Transverse colon (tissue), 4 donors: ENCODE data around the gene PUM1.

ENCODE experiments used
- POLR2AphosphoS5 ChIP-seq, 3 donors: sonication (generic); formaldehyde crosslinking; IDR thresholded peaks; one replicate each; pipeline ENCODE4 v1.6.1; 2016; ENCODE audit warnings: antibody characterized with exemption in 3 of 3
- TF ChIP-seq, protein P1 (sequence below), 5 experiments: fragments of 200-600 bp in 3 of 5; fragments of 450-650 bp in 2 of 5; sonication (generic) in 3 of 5; IDR thresholded peaks; 1 replicate in 2 of 5; 2 replicates in 3 of 5; pipeline ENCODE4 v1.5.1; 2016 to 2017; ENCODE audit warnings: antibody characterized with exemption in 5 of 5, inconsistent platforms in 3 of 5, mild to moderate bottlenecking in 2 of 5, moderate library complexity in 1 of 5

DNA sequence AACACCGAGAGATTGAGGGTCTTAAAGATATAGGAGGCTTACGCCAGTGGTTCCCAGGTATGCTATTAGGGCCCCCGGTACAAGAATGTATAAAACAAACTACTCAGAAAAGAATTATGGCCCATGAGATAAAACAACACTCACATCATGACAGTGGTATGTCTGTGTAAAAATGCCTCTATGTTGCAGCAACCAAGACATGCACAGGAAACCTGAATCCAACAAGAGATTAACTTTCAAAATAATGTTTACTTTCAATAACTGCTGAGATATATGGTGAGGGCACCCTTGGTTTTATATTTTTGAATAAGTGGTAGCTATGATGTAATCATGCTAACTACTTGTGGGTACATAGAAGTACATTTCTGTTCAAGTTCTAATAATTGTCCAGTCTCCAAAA, 74.9 kb downstream of the PUM1 start:
- TF ChIP-seq, protein P1, sequence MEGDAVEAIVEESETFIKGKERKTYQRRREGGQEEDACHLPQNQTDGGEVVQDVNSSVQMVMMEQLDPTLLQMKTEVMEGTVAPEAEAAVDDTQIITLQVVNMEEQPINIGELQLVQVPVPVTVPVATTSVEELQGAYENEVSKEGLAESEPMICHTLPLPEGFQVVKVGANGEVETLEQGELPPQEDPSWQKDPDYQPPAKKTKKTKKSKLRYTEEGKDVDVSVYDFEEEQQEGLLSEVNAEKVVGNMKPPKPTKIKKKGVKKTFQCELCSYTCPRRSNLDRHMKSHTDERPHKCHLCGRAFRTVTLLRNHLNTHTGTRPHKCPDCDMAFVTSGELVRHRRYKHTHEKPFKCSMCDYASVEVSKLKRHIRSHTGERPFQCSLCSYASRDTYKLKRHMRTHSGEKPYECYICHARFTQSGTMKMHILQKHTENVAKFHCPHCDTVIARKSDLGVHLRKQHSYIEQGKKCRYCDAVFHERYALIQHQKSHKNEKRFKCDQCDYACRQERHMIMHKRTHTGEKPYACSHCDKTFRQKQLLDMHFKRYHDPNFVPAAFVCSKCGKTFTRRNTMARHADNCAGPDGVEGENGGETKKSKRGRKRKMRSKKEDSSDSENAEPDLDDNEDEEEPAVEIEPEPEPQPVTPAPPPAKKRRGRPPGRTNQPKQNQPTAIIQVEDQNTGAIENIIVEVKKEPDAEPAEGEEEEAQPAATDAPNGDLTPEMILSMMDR (IDR thresholded peaks at IDR 0.05) = no peak
- no peak for TF ChIP-seq POLR2AphosphoS5 (IDR thresholded peaks at IDR 0.05)
